Liver (tissue), 9 donors: ENCODE measurements around the gene VMAC. TPM values are rescaled to one million over a fixed set of nuclear protein-coding genes. Genes with fewer than 3 reads are reported as not detected.

Experiments
- DNase-seq: peaks from one replicate; pipeline ENCODE4 v3.0.0-alpha.2; 2017; ENCODE audit warnings: low spot score
- H3K27ac ChIP-seq, 2 donors: one replicate each; pipeline ENCODE4 v1.7.0; 2013; ENCODE audit warnings: inconsistent platforms in 2 of 2, low read length in 2 of 2, control low read depth in 1 of 2, low read depth in 1 of 2, mild to moderate bottlenecking in 1 of 2
- H3K27me3 ChIP-seq, 4 donors: one replicate each; pipeline versions ENCODE4 v1.6.1 to v1.7.0; 2013; ENCODE audit warnings: low read length in 3 of 4, inconsistent platforms in 1 of 4, mild to moderate bottlenecking in 1 of 4, moderate library complexity in 1 of 4; ENCODE audit not compliant: control insufficient read depth in 4 of 4, insufficient read depth in 4 of 4
- H3K36me3 ChIP-seq, 4 donors: one replicate each; pipeline versions ENCODE4 v1.6.1 to v1.7.0; 2013; ENCODE audit warnings: low read length in 3 of 4, mild to moderate bottlenecking in 3 of 4, low read depth in 1 of 4, moderate library complexity in 1 of 4; ENCODE audit not compliant: control insufficient read depth in 4 of 4, insufficient read depth in 3 of 4
- H3K4me1 ChIP-seq, 4 donors: one replicate each; pipeline versions ENCODE4 v1.6.1 to v1.7.0; 2013; ENCODE audit warnings: low read length in 3 of 4, mild to moderate bottlenecking in 3 of 4, moderate library complexity in 1 of 4; ENCODE audit not compliant: control insufficient read depth in 4 of 4, insufficient read depth in 4 of 4
- H3K4me3 ChIP-seq, 3 donors: one replicate each; pipeline versions ENCODE4 v1.6.1 to v1.7.0; 2013; ENCODE audit warnings: low read length in 3 of 3, control low read depth in 1 of 3, low read depth in 1 of 3, mild to moderate bottlenecking in 1 of 3
- H3K9ac ChIP-seq, 2 donors: one replicate each; pipeline ENCODE4 v1.7.0; 2013; ENCODE audit warnings: low read length in 2 of 2, mild to moderate bottlenecking in 2 of 2, moderate library complexity in 2 of 2, control low read depth in 1 of 2, low read depth in 1 of 2
- H3K9me3 ChIP-seq, 4 donors: one replicate each; pipeline versions ENCODE4 v1.6.1 to v1.7.0; 2013; ENCODE audit warnings: low read length in 3 of 4; ENCODE audit not compliant: control insufficient read depth in 4 of 4
- ATF3 ChIP-seq: IDR thresholded peaks from 2 replicates; pipeline ENCODE4 v1.6.1; 2016; ENCODE audit warnings: antibody characterized with exemption
- FOXA1 ChIP-seq: IDR thresholded peaks from 2 replicates; pipeline ENCODE4 v1.6.1; 2016; ENCODE audit warnings: antibody characterized with exemption
- FOXA2 ChIP-seq: IDR thresholded peaks from 2 replicates; pipeline ENCODE4 v1.6.1; 2016; ENCODE audit warnings: antibody characterized with exemption
- GABPA ChIP-seq, 2 donors: IDR thresholded peaks in 1 of 2; conservative IDR thresholded peaks in 1 of 2; 2 replicates each; pipeline ENCODE4 v1.6.1; 2016; ENCODE audit warnings: antibody characterized with exemption in 2 of 2, mild to moderate bottlenecking in 1 of 2, moderate library complexity in 1 of 2
- HNF4A ChIP-seq, 2 donors: conservative IDR thresholded peaks; 2 replicates each; pipeline ENCODE4 v1.6.1; 2016; ENCODE audit warnings: antibody characterized with exemption in 2 of 2, mild to moderate bottlenecking in 2 of 2
- HNF4G ChIP-seq: IDR thresholded peaks from 2 replicates; pipeline ENCODE4 v1.6.1; 2016; ENCODE audit warnings: antibody characterized with exemption
- JUND ChIP-seq, 2 donors: IDR thresholded peaks; 2 replicates each; pipeline ENCODE4 v1.6.1; 2016; ENCODE audit warnings: antibody characterized with exemption in 2 of 2
- MAX ChIP-seq: IDR thresholded peaks from 2 replicates; pipeline ENCODE4 v1.6.1; 2016; ENCODE audit warnings: antibody characterized with exemption
- WGBS: extraction: QIAGEN DNeasy Blood & Tissue Kit; methylation state at CpG from one replicate; pipeline ENCODE4 v1.1.7; 2013; 5-methylcytosine and 5-hydroxymethylcytosine counted together
- polyA plus RNA-seq, 2 donors: library from polyadenylated mRNA; stranded (reverse) in 1 of 2; unstranded in 1 of 2; fragments of 200-250 nt in 1 of 2; fragments of >200 nt in 1 of 2; fragmentation: Nextera tagmentation in 1 of 2; extraction: Ambion mirVana in 1 of 2; gene quantifications; one replicate each; pipeline versions ENCODE4 v1.2.1 to v1.2.3, GENCODE V29; 2013 to 2015
- total RNA-seq, 2 donors: library from RNA; depleted of rRNA; stranded (reverse); fragments of >200 nt; gene quantifications; one replicate each; pipeline ENCODE4 v1.2.3, GENCODE V29; 2014
- TF ChIP-seq, protein P1 (sequence below): IDR thresholded peaks from 2 replicates; pipeline ENCODE4 v1.6.1; 2016; ENCODE audit warnings: antibody characterized with exemption, mild to moderate bottlenecking
- TF ChIP-seq, protein P2 (sequence below): IDR thresholded peaks from 2 replicates; pipeline ENCODE4 v1.6.1; 2016; ENCODE audit warnings: antibody characterized with exemption
- TF ChIP-seq, protein P3 (sequence below): fragments of 150-350 bp; IDR thresholded peaks from 2 replicates; pipeline ENCODE4 v1.5.1; 2017; ENCODE audit warnings: improper control_type of control experiment, low read depth, low read length; ENCODE audit not compliant: missing input control
- donor health status: healthy.
- donor health status: healthy.
- donor health status: healthy.
- donor health status: healthy.
- donor health status: healthy.

VMAC gene
- total and polyA plus RNA-seq, 4 donors, result 1.2 to 7.7 (median 2.6) TPM

- no peaks in the 10 kb centered on the region for H3K9me3 ChIP-seq
- peak overlapping the region; percentile 68 to 95 for H3K9ac ChIP-seq
- DNase-seq, result no peak
- H3K36me3 ChIP-seq, result peaks cover 0 to 3% (median 2%) of the 10 kb centered on the region in 4 donors
- H3K4me1 ChIP-seq, result peaks cover 3 to 30% (median 23%) of the 10 kb centered on the region in 4 donors
- WGBS, result under 1% methylated on average over 27 of the region's 27 CpGs
- H3K27me3 ChIP-seq, result no peaks in the 10 kb centered on the region
- H3K27ac ChIP-seq, result peak overlapping the region; percentile 96
- H3K4me3 ChIP-seq, result peak overlapping the region; percentile 79 to 91 (median 80)
- no peak for TF ChIP-seq HNF4G
- TF ChIP-seq, protein P1, sequence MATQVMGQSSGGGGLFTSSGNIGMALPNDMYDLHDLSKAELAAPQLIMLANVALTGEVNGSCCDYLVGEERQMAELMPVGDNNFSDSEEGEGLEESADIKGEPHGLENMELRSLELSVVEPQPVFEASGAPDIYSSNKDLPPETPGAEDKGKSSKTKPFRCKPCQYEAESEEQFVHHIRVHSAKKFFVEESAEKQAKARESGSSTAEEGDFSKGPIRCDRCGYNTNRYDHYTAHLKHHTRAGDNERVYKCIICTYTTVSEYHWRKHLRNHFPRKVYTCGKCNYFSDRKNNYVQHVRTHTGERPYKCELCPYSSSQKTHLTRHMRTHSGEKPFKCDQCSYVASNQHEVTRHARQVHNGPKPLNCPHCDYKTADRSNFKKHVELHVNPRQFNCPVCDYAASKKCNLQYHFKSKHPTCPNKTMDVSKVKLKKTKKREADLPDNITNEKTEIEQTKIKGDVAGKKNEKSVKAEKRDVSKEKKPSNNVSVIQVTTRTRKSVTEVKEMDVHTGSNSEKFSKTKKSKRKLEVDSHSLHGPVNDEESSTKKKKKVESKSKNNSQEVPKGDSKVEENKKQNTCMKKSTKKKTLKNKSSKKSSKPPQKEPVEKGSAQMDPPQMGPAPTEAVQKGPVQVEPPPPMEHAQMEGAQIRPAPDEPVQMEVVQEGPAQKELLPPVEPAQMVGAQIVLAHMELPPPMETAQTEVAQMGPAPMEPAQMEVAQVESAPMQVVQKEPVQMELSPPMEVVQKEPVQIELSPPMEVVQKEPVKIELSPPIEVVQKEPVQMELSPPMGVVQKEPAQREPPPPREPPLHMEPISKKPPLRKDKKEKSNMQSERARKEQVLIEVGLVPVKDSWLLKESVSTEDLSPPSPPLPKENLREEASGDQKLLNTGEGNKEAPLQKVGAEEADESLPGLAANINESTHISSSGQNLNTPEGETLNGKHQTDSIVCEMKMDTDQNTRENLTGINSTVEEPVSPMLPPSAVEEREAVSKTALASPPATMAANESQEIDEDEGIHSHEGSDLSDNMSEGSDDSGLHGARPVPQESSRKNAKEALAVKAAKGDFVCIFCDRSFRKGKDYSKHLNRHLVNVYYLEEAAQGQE, result no peak
- TF ChIP-seq, protein P2, sequence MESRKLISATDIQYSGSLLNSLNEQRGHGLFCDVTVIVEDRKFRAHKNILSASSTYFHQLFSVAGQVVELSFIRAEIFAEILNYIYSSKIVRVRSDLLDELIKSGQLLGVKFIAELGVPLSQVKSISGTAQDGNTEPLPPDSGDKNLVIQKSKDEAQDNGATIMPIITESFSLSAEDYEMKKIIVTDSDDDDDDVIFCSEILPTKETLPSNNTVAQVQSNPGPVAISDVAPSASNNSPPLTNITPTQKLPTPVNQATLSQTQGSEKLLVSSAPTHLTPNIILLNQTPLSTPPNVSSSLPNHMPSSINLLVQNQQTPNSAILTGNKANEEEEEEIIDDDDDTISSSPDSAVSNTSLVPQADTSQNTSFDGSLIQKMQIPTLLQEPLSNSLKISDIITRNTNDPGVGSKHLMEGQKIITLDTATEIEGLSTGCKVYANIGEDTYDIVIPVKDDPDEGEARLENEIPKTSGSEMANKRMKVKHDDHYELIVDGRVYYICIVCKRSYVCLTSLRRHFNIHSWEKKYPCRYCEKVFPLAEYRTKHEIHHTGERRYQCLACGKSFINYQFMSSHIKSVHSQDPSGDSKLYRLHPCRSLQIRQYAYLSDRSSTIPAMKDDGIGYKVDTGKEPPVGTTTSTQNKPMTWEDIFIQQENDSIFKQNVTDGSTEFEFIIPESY, result peak; percentile 28
These were observed 1.5 kb upstream of the VMAC start for GRCh38 chr19:5903056-5903623.

GRCh38 chr19:5903624-5904351, 884 bp upstream of the VMAC start, which contains the start of gene NDUFA11:
NDUFA11 (minus strand) TSS chr19:5903790; CDS start chr19:5903708, 82 bp downstream.
- TF ChIP-seq HNF4A (conservative IDR thresholded peaks at IDR 0.05) (no peak), ATF3 (peak; percentile 71), FOXA2 (no peak), HNF4G (no peak), GABPA (IDR thresholded peaks at IDR 0.05 in 1 of 2, conservative IDR thresholded peaks at IDR 0.05 in 1 of 2) (peak in 1 of 2 donors; percentile 70), FOXA1 (peak; percentile 31), JUND (IDR thresholded peaks at IDR 0.05) (peak in 1 of 2 donors; percentile 61), MAX (peak; percentile 20)
- TF ChIP-seq, protein P1, result no peak
- TF ChIP-seq, protein P2, result peak; percentile 100
- TF ChIP-seq, protein P3, sequence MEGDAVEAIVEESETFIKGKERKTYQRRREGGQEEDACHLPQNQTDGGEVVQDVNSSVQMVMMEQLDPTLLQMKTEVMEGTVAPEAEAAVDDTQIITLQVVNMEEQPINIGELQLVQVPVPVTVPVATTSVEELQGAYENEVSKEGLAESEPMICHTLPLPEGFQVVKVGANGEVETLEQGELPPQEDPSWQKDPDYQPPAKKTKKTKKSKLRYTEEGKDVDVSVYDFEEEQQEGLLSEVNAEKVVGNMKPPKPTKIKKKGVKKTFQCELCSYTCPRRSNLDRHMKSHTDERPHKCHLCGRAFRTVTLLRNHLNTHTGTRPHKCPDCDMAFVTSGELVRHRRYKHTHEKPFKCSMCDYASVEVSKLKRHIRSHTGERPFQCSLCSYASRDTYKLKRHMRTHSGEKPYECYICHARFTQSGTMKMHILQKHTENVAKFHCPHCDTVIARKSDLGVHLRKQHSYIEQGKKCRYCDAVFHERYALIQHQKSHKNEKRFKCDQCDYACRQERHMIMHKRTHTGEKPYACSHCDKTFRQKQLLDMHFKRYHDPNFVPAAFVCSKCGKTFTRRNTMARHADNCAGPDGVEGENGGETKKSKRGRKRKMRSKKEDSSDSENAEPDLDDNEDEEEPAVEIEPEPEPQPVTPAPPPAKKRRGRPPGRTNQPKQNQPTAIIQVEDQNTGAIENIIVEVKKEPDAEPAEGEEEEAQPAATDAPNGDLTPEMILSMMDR, result peak; percentile 8

More at GRCh38 chr19:5903624-5904351, 884 bp upstream of the VMAC start, which contains the start of gene NDUFA11:
- peak; percentile 97 for DNase-seq
- under 1% methylated on average over 57 of the region's 57 CpGs for WGBS
- peak within 1 kb of the TSS; percentile 68 to 95 for H3K9ac ChIP-seq
- peaks cover 0 to 3% (median 2%) of the 10 kb centered on the region in 4 donors for H3K36me3 ChIP-seq
- H3K4me3 ChIP-seq, result peak within 1 kb of the TSS; percentile 79 to 91 (median 80)
- peaks cover 3 to 33% (median 26%) of the 10 kb centered on the region in 4 donors for H3K4me1 ChIP-seq
- no peaks in the 10 kb centered on the region for H3K9me3 ChIP-seq
- H3K27ac ChIP-seq, result peak within 1 kb of the TSS; percentile 96
- no peaks in the 10 kb centered on the region for H3K27me3 ChIP-seq
